Measurements from ENCODE around the gene TNXB. TPM values are rescaled to one million over a fixed set of nuclear protein-coding genes. Genes with fewer than 3 reads are reported as not detected.
A peak's percentile ranks its signal among the peaks of the same experiment; 100 is the strongest.

Gene TNXB
- total RNA-seq: 8.3 and 11.9 TPM in 2 replicates

DNA sequence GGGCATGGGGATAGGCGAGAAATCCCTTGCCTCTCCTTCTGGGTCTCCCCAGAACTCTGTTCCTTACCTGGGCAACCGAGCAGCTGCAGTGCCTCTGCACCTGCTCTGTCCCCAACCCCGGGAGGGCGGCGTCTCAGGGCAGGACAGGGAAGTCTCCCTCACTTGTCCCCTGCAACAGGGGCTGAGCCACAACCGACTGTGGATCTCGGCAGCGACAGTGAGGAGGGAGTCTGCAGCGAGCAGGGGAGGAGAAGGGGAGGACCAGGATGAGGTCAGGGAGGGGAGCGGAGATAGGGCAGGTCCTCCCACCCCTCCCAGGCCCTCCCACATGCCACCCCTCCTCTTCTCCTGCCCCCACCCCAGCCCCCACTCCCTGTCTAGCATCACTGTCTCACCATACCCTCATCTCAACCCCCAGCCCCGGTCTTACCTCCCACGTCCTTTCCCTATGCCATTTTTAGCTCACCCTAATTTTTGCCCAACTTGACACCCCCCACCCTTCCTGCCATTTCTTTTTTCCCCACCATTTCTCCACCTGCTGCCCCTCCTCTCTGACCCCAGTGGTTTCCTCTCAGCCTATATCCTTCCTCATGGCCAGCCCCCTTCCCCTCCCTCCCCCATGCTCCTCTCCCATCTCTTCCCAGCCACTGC, at the start of gene TNXB:
Gene TNXB, minus strand, starts transcription at position 225 of the 651 bp plus-strand sequence. CDS start 11,140 bp downstream, outside the sequence.
- Histone ChIP-seq H3K4me2 (ENCODE audit: insufficient read depth, low read length) (peak within 1 kb of the TSS; percentile 65), H3K9me3 (ENCODE audit: low read depth, low read length) (no peaks in the 10 kb centered on the region), H3K36me3 (ENCODE audit: insufficient read depth, low read length) (no peaks in the 10 kb centered on the region), H3K27ac (ENCODE audit: low read depth, low read length) (no peak within 1 kb of the TSS), H3K4me1 (ENCODE audit: insufficient read depth, low read length) (peaks cover 27% of the 10 kb centered on the region), H4K20me1 (ENCODE audit: insufficient read depth, low read length) (peaks cover 7% of the 10 kb centered on the region), H3K4me3 (ENCODE audit: insufficient read depth, low read length) (peak within 1 kb of the TSS; percentile 8), H3K27me3 (ENCODE audit: insufficient read depth, low read length) (peaks cover 35% of the 10 kb centered on the region), H2AFZ (ENCODE audit: low read length) (no peak within 1 kb of the TSS), H3K79me2 (ENCODE audit: insufficient read depth, low read length) (no peaks in the 10 kb centered on the region)
- DNase-seq (ENCODE audit: insufficient read length, low spot score, missing footprints): no peak
- TF ChIP-seq, protein P1, sequence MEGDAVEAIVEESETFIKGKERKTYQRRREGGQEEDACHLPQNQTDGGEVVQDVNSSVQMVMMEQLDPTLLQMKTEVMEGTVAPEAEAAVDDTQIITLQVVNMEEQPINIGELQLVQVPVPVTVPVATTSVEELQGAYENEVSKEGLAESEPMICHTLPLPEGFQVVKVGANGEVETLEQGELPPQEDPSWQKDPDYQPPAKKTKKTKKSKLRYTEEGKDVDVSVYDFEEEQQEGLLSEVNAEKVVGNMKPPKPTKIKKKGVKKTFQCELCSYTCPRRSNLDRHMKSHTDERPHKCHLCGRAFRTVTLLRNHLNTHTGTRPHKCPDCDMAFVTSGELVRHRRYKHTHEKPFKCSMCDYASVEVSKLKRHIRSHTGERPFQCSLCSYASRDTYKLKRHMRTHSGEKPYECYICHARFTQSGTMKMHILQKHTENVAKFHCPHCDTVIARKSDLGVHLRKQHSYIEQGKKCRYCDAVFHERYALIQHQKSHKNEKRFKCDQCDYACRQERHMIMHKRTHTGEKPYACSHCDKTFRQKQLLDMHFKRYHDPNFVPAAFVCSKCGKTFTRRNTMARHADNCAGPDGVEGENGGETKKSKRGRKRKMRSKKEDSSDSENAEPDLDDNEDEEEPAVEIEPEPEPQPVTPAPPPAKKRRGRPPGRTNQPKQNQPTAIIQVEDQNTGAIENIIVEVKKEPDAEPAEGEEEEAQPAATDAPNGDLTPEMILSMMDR (IDR thresholded peaks at IDR 0.05; ENCODE audit: extremely low read depth, low read depth, low read length): no peak

DNA sequence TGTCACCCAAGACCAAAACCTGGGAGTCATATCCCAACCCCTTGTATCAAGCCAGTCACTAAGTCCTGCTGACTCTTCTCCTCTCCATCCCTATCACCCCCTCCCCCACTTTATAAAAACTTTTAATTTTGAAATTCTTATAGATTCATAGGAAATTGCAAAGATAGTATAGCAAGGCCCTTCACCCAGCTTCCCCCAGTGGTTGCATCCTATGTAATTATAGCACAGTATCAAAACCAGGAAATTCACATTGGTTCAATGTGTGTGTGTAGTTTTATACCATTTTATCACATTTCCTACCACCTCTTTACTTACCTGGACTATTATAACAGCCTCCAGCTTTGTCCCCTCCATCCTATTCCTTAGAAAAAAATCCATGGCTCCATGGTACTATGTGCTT, 48.9 kb upstream of the TNXB start:
- Histone ChIP-seq H3K4me3 (ENCODE audit: insufficient read depth, low read length) (no peak overlapping the region), H2AFZ (ENCODE audit: low read length) (no peak overlapping the region), H3K4me2 (ENCODE audit: insufficient read depth, low read length) (no peak overlapping the region), H4K20me1 (ENCODE audit: insufficient read depth, low read length) (peaks cover 6% of the 10 kb centered on the region), H3K4me1 (ENCODE audit: insufficient read depth, low read length) (peaks cover 12% of the 10 kb centered on the region), H3K79me2 (ENCODE audit: insufficient read depth, low read length) (peaks cover 18% of the 10 kb centered on the region), H3K27ac (ENCODE audit: low read depth, low read length) (no peak overlapping the region), H3K27me3 (ENCODE audit: insufficient read depth, low read length) (no peaks in the 10 kb centered on the region), H3K36me3 (ENCODE audit: insufficient read depth, low read length) (peaks cover 20% of the 10 kb centered on the region), H3K9me3 (ENCODE audit: low read depth, low read length) (no peaks in the 10 kb centered on the region)
- TF ChIP-seq, protein P1 (IDR thresholded peaks at IDR 0.05; ENCODE audit: extremely low read depth, low read depth, low read length): no peak
- peak; percentile 22 for DNase-seq (ENCODE audit: insufficient read length, low spot score, missing footprints)

- no peak overlapping the region for H3K4me3 ChIP-seq (ENCODE audit: insufficient read depth, low read length)
- H3K79me2 ChIP-seq (ENCODE audit: insufficient read depth, low read length): peaks cover 18% of the 10 kb centered on the region
- peaks cover 14% of the 10 kb centered on the region for H3K36me3 ChIP-seq (ENCODE audit: insufficient read depth, low read length)
- H3K27me3 ChIP-seq (ENCODE audit: insufficient read depth, low read length): no peaks in the 10 kb centered on the region
- peaks cover 24% of the 10 kb centered on the region for H3K4me1 ChIP-seq (ENCODE audit: insufficient read depth, low read length)
- no peak for DNase-seq (ENCODE audit: insufficient read length, low spot score, missing footprints)
- H3K4me2 ChIP-seq (ENCODE audit: insufficient read depth, low read length): no peak overlapping the region
- H4K20me1 ChIP-seq (ENCODE audit: insufficient read depth, low read length): peaks cover 6% of the 10 kb centered on the region
- H3K27ac ChIP-seq (ENCODE audit: low read depth, low read length): no peak overlapping the region
- H3K9me3 ChIP-seq (ENCODE audit: low read depth, low read length): no peaks in the 10 kb centered on the region
- H2AFZ ChIP-seq (ENCODE audit: low read length): no peak overlapping the region
- TF ChIP-seq, protein P1 (IDR thresholded peaks at IDR 0.05; ENCODE audit: extremely low read depth, low read depth, low read length): no peak
Measured at GRCh38 chr6:32156891-32157290, 47.8 kb upstream of the TNXB start.

- Histone ChIP-seq H3K79me2 (ENCODE audit: insufficient read depth, low read length) (peaks cover 18% of the 10 kb centered on the region), H4K20me1 (ENCODE audit: insufficient read depth, low read length) (peaks cover 6% of the 10 kb centered on the region), H3K27ac (ENCODE audit: low read depth, low read length) (peak overlapping the region; percentile 90), H3K36me3 (ENCODE audit: insufficient read depth, low read length) (peaks cover 14% of the 10 kb centered on the region), H3K4me1 (ENCODE audit: insufficient read depth, low read length) (peaks cover 24% of the 10 kb centered on the region), H2AFZ (ENCODE audit: low read length) (peak overlapping the region; percentile 97), H3K4me3 (ENCODE audit: insufficient read depth, low read length) (peak overlapping the region; percentile 97), H3K9me3 (ENCODE audit: low read depth, low read length) (no peaks in the 10 kb centered on the region), H3K4me2 (ENCODE audit: insufficient read depth, low read length) (peak overlapping the region; percentile 91), H3K27me3 (ENCODE audit: insufficient read depth, low read length) (peaks cover 3% of the 10 kb centered on the region)
- peak; percentile 83 for DNase-seq (ENCODE audit: insufficient read length, low spot score, missing footprints)
- TF ChIP-seq, protein P1 (IDR thresholded peaks at IDR 0.05; ENCODE audit: extremely low read depth, low read depth, low read length): peak; percentile 54
Measured at GRCh38 chr6:32154514-32155161, 45.5 kb upstream of the TNXB start.
